OCI-LY7 (cell line): Measurements from ENCODE around the gene HMOX1.

Experiments used
- CTCF ChIP-seq: fragments of 200-600 bp; sonication (generic); conservative IDR thresholded peaks from 2 replicates; pipeline ENCODE4 v1.5.1; 2014; ENCODE audit warnings: mild to moderate bottlenecking, antibody characterized with exemption, low read length, moderate library complexity, mixed read lengths
- EZH2phosphoT487 ChIP-seq: fragments of 200-600 bp; sonication (generic); IDR thresholded peaks from 2 replicates; pipeline ENCODE4 v1.6.1; 2018; ENCODE audit warnings: low read depth, borderline replicate concordance, mild to moderate bottlenecking, mixed run types, antibody characterized with exemption, low read length, moderate library complexity, mixed read lengths

GRCh38 chr22:35363566-35364086, 17.3 kb upstream of the HMOX1 start:
- TF ChIP-seq CTCF (no peak), EZH2phosphoT487 (no peak)
